DMS 273 treated with DMSO at 0.1 percent for 48 hours (cell line): ENCODE measurements around the gene KDM4C.
A peak's percentile ranks its signal among the peaks of the same experiment; 100 is the strongest.

ENCODE experiments used
- DNase-seq: peaks from one replicate; lab custom pipeline; 2025; lab: John Stamatoyannopoulos, UW

The KDM4C gene

GRCh38 chr9:6904371-6904770 lies 146.6 kb downstream of the KDM4C start:
- DNase-seq = peak; percentile 18

DNA sequence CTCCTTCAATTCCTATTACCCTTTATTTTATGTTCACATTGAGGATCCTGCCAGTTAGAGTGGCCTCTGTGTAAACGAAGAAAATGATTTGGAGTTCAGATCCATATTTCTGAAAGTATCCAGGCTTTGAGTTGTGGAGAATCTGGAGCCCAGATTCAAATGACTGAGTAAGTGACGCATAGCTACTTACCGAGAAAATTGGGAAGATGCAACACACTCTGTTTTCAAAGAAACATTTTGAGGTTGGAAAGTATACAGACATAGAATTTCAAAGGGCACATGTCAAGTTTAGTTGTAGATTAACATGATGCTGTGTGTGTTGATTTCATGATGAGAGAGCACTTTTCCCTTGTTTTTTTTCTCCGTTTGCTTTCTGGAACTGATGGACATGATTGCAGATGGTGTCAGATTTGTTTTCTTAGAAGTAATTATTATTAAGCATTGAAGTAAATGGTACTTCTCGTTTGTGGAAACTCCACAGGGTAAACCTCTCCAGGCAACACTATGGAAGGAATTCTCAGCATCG lies 148.1 kb downstream of the KDM4C start:
- DNase-seq = no peak

DNA sequence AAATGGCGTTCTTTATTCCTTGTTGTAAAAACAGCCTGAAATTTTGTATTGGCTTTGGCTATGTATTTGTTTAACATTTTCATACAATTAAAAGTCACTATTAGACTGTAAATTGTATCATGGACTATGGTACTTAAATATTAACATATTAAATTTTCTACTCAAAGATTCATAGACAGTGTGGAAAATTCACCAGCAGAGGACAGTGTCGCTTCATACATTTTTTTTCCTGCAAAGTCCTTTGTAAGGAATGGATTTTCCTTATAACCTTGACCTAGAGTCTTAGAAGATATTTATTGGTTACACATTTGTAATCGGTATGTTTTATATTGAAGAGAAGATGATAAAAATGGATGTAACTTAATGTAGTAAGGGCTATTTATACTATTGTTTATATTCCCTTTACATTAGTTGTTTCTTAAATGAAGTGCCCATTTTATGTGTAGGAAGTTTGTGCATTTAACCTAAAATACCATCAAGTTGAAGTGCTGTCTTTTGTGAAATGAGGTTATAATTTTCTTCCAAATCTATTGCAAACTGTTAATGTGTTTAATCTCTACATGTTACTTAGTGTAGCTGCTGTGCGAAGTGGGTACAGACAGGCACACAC lies 150.1 kb downstream of the KDM4C start:
- peak; percentile 4 for DNase-seq

- DNase-seq = no peak
Observed at GRCh38 chr9:6909181-6909580, 151.4 kb downstream of the KDM4C start.

DNA sequence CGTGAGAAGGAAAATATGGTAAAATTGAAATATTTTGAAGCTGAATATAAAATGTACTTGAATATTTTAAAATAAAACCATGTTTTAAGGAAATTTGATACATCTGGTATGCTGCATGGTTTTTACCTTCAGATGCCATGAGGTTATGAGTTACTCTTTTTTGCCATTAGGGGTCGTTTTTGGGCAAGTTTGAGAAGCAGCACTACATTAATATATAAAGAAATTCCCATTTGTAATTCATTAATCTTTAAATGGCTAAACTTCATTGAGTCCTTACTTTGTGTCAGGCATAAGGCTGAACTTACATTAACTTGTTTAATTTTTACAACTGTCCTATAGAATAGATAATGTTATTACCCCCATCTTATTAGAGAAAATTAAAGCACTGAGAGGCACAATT lies 152.3 kb downstream of the KDM4C start:
- no peak for DNase-seq

GRCh38 chr9:6910497-6910896 lies 152.7 kb downstream of the KDM4C start:
- DNase-seq = no peak

- DNase-seq = no peak
Observed at GRCh38 chr9:6911901-6912638, 154.3 kb downstream of the KDM4C start.

DNA sequence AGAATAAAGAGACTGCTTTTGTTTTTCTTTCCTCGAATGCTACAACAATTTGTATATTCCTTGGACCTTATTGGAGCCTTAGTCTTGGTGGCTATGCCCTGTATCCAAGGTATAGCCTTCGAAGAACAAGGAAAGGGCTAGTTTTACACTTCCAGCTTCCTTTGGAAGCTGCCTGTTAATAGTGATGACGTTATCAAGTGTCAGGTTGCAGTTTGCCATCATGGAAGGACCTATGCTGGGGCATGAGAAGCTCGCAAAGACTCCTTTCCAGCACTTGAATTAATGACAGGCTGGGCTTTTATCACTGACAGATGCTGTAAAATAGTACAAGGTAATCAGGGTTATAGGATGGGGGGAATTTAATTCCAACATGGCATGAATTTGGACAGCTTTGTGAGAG lies 157.9 kb downstream of the KDM4C start:
- peak; percentile 24 for DNase-seq

DNA sequence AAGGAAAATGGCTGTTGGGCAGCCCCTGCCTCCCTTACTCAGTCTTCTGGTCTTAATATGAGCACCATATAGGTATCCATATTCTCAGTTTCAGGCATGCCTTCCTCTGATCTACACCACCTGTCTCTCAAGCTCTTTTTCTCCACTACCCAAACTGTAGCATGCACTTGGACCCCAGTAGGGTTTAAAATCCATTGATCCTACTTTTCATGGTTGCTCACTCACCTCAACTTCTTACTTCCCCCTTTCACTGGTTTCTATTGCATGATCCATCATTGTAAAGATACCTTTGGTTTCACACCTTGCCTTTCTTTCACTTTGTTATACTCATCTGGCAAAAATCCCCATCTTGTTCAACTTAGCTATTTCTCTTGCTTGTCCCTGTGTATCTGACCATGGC lies 159.4 kb downstream of the KDM4C start:
- no peak for DNase-seq

DNA sequence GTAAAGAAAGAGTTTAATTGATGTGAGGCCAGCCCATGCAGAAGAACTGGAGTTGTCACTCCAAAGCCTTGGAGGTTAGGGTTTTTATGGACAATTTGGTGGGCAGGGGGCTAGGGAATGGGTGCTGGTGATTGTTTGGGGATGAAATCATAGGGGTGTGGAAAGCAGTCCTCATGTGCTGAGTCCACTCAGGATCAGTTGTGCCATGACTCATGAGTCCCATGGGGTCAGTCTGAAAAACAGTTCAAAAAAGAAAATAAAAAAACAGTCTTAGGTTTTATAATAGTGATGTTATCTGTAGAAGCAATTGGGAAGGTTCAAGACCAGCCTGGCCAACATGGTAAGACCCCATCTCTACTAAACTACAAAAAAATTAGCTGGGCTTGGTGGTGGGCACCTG lies 162.3 kb downstream of the KDM4C start:
- no peak for DNase-seq

DNA sequence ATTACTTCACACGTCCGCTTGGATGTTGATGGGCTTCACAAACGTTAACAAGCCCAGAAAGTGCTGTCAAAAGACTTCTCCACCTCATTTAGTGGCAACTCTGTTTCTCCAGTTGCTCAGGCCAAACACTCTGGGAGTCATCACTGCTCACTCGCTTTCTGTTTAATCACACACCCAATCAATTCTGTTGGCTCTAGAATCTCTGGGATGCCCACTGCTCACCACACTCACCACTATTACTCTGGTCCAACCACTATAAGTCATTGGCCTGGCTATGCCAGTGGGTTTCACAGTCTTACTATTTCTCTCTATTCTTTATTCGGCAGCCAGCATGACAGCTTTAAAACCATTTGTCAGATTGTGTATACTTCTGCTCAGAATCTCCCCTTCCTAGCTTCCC lies 163.5 kb downstream of the KDM4C start:
- DNase-seq = no peak

DNA sequence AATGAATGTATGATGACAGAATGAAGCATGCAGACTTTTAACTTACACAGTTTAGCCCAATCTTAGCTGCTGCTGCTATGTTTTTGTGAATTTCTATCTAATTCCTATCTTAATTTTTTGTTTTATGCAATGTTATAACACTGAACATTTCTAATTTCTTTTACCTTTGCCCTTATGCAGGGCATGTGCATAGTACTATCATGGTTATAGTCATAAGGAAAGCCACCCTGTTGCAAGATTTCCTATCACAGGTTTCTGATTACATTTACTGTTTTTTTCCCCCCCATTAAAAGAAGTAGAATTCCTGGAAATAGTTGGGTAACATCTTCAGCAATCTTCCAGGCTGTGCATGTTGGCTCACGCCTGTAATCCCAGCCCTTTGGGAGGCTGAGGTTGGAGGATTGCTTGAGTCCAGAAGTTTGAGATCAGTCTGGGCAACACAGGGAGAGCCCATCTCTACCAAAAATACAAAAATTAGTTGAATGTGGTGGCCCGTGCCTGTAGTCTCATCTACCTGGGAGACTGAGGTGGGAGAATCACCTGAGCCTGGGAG lies 164.4 kb downstream of the KDM4C start:
- DNase-seq = no peak

DNA sequence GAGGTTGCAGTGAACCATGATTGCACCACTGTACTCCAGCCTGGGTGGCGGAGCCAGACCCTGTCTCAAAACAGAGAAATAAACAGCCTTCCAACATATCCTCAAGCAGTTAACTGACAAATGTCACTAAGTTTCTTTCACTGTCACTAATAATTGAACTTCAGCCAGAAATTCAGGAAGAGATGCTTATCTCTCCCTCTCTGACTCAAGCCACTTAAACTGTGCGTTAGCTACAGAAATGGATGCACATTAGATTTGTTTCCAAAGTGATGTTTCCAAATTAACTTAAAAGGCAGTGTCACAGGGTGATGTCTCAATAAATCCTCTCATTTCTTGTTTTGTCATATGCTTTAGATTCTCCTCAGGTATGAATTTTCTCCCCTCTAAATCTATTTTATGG lies 164.9 kb downstream of the KDM4C start:
- no peak for DNase-seq

DNA sequence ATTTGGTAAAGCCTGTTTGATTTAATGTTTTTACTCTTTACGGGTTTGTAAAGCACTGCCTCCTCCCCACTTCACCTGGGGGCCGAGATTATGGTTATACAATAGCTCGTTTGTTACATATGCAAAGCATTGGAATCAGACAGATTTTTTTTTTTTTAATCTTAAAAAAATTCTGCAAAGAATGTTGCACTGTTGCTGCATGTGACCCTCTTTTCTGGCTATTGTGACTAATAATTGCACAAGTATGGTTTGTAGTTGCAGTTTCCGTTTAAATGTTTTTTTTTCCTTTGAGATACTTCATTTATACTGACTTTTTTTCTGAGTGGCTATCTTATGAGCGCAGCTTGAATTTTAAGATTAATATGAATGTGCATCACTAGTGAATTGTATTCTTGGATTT lies 165.3 kb downstream of the KDM4C start:
- DNase-seq = no peak

GRCh38 chr9:6924149-6924548 lies 166.4 kb downstream of the KDM4C start:
- DNase-seq = no peak

- no peak for DNase-seq
Observed at GRCh38 chr9:6924988-6925563, 167.3 kb downstream of the KDM4C start.

- no peak for DNase-seq
Observed at GRCh38 chr9:6925836-6926235, 168.1 kb downstream of the KDM4C start.

- DNase-seq = no peak
Observed at GRCh38 chr9:6926436-6926835, 168.7 kb downstream of the KDM4C start.

GRCh38 chr9:6927838-6928237 lies 170.1 kb downstream of the KDM4C start:
- no peak for DNase-seq

DNA sequence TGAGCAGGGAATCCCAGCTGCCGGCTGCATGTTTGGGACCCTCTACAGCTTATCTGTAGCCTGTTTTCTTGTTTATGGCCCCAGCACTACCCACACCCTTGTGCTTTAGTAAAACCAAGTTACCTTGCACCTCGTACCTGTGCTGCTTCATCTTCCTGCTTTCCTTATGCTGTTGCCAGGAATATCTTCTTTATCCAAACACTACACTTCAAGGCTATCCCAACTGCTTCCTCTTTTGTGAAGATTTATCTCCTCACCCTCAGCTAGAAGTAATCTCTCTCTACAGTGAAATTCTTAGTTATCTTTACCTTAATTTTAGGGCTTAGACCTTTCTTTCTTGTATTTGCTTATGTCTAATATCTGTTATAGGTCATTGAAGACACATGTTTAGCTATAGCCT lies 171.1 kb downstream of the KDM4C start:
- DNase-seq = no peak

DNA sequence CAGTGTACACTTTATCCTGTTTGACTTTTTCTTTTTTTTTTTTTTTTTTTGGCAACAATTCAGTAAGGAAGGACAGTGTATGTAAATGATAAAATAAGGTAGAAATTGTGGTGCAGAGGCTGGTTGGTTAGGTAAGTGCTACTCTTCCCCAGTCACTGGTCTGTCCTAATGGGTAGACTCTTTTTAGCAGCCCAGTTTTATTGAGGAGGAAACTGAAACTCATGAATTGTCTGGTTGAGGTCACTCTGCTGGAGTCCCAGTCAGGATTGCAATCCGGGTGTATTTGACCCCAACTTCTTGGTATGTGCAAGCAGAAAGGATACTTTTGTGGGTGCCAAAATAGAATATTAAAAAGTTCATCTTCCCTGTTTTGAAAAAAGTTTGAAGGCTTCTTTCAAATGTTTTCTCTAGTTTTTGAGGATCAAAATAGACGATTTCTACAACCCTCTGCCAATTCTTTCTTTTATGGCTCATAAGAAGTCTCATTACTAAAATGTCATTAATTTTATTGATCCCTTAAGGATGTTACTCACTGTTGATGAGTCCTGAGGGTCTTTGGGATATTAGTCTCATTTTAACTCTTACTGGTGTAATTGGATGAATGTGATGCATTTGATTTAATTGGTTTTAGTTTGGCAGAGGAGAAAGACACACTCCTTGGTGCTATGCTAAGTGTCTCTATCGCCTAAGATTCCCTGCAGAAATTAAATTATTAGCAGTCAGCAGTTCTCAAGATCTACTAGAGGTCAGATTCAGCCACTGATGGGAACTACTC lies 171.9 kb downstream of the KDM4C start:
- no peak for DNase-seq

DNA sequence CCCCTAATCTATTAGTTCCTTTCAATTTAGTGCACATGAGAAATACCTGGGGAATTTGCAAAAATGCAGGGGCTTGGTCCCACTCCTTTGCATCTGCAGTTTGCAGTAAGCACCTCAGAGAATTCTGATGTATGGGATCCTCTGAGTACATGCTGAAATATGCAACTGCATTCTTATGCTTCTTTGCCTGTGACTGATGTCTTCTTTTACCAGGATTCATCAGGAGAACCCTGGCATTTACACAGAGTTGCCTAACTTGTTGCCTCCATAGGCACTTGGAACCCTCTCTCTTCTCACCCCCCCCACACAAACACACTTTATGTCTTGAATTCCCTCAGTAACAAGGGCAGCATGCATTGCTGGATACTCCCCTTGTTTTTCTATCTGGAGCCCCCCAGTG lies 173.1 kb downstream of the KDM4C start:
- no peak for DNase-seq
